ENCODE data around the gene CACNB2.

DNA sequence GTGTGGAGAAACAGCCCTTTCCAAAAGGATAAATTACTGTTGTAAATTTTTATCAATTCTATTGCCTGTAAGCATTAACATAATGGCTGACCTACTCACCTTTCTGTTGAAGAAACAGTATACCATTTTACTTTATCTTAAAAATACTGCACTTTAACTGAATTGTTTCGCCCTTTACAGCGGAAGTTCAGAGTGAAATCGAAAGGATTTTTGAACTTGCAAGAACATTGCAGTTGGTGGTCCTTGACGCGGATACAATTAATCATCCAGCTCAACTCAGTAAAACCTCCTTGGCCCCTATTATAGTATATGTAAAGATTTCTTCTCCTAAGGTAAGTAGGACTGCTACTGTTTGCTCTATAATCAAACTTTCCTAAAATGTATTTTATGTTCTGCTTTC is 393.7 kb downstream of the CACNB2 start:
- no peak for TF ChIP-seq EZH2 (IDR thresholded peaks at IDR 0.05; ENCODE audit: borderline replicate concordance, low read depth, low read length, severe bottlenecking)
- TF ChIP-seq POLR2A (IDR thresholded peaks at IDR 0.05; ENCODE audit: low read depth, low read length), result no peak
- TF ChIP-seq CTCF (IDR thresholded peaks at IDR 0.05; ENCODE audit: extremely low read depth in 1 of 2, insufficient read depth in 1 of 2, low read depth in 1 of 2, low read length in 2 of 2), result no peak

Data from endothelial cell of umbilical vein (primary cell).